Measurements from ENCODE around the gene CARS1. TPM values are rescaled to one million over a fixed set of nuclear protein-coding genes. Genes with fewer than 3 reads are reported as not detected.

The CARS1 gene
- polyA plus RNA-seq, 3 donors, result 24.7 to 81.4 (median 33.1) TPM

DNA sequence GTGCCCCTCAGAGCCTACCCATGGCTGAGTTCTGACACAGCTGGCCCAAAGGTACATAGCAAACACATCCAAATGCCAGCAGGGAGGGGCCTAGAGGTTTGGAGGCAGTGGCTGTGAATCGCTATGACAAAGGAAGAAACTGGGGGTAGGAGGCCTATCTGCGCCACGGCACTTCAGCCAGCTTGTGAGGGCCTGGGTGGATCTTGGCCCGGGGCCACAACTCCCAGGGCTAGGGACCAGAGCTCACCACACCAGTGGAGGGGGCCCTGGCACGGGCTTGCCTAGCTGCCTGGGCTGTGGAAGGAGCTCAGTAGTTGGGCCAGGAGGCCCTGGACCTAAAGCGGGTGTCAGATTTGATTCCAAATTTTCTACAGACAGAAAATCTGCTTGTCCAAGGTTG lies 55.7 kb downstream of the CARS1 start:
- WGBS, 3 donors, result 79 to 94% (median 80%) methylated on average over 5 to 6 of the region's 6 CpGs
- H3K27ac ChIP-seq (ENCODE audit: low read depth, low read length), result no peak overlapping the region

- H3K27ac ChIP-seq (ENCODE audit: low read depth, low read length), result no peak overlapping the region
- WGBS, 3 donors, result 52 to 87% (median 78%) methylated on average over 17 of the region's 17 CpGs
Observed at GRCh38 chr11:3000032-3000961, 56.9 kb downstream of the CARS1 start.

DNA sequence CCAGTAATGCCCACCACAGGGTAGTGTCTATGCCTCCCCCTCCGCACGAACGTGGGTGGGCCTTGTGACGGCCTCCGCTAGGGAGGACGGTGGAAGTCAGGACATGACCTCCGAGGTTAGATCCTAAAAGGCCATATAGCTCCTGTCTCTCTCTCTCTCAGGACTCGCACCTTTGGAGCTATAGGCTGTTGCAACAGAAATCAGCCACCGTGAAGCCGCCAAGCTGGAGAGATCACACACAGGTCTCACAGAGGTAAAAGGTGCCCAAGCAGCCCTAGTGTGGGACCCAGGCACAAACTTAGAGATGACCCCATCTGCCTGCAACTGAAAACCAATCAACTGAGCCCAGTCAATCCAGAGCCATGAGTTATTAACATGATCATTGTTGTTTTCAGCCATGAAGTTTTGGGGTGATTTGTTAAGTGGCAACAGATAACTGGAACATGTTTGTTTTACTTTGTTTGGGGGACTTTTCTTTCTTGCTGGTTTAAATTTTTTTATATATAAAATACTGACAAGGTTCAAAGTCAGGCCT lies 57.7 kb downstream of the CARS1 start:
- H3K27ac ChIP-seq (ENCODE audit: low read depth, low read length), result no peak overlapping the region
- 84 to 97% (median 97%) methylated on average over 10 of the region's 10 CpGs for WGBS, 3 donors

GRCh38 chr11:2998073-2998850 lies 59.0 kb downstream of the CARS1 start:
- 70 to 88% (median 81%) methylated on average over 6 to 7 of the region's 7 CpGs for WGBS, 3 donors
- H3K27ac ChIP-seq (ENCODE audit: low read depth, low read length), result no peak overlapping the region

DNA sequence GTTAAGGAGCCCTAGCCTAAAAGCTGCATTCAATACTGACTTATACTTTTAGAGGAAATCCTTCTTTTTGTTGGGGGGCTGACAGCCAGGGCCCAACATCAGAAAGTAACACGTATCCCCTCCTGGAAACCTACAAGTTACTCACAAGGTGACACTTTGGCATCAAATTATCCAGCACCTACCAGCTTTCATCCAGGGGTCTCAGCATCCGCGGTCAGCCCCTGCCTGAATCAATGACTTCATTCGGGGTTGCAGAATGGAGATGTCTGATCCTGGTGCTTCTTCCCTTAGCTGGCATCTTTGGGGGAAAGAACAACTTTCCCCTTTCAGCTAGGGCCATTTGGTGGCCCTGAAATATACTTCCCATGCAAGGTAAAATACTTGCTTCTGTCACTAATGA lies 59.8 kb downstream of the CARS1 start:
- H3K27ac ChIP-seq (ENCODE audit: low read depth, low read length), result no peak overlapping the region
- WGBS, 3 donors, result 87 to 90% (median 88%) methylated on average over 4 of the region's 4 CpGs

- H3K27ac ChIP-seq (ENCODE audit: low read depth, low read length), result no peak overlapping the region
- 78 to 89% (median 88%) methylated on average over 6 of the region's 6 CpGs for WGBS, 3 donors
Observed at GRCh38 chr11:2996976-2997375, 60.2 kb downstream of the CARS1 start.

DNA sequence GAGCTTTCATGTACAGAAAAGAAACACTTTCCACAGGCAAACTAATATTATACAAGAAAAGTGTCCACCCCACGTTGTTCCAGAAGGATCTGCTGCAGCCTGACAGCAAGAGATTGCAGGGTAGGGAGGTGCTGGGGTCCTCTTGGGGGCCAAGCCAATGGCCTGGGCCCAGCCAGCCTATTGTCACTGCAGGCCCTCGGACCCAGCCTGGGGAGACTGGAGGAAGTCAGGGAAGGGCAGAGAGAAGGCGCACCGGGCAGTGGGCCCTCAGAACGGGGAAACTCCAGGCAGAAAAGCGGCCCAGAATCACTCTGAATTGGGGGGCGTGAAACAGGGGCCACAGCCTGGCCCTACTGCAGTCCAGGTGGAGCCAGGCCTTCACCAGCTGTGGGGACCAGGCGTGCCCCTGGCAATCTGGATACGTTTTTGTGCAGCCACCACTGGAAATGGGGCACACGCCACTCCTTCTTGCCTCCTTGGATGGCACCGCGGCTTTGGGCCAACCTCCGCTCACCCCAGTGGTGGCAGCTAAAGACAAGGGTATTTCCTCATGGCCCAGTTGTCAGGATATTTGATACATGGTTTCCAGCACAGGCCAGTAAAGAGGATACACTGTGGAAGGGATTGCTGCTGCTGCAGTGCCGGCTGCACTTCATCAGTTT lies 61.2 kb downstream of the CARS1 start:
- 85 to 87% (median 85%) methylated on average over 14 of the region's 14 CpGs for WGBS, 3 donors
- no peak overlapping the region for H3K27ac ChIP-seq (ENCODE audit: low read depth, low read length)

DNA sequence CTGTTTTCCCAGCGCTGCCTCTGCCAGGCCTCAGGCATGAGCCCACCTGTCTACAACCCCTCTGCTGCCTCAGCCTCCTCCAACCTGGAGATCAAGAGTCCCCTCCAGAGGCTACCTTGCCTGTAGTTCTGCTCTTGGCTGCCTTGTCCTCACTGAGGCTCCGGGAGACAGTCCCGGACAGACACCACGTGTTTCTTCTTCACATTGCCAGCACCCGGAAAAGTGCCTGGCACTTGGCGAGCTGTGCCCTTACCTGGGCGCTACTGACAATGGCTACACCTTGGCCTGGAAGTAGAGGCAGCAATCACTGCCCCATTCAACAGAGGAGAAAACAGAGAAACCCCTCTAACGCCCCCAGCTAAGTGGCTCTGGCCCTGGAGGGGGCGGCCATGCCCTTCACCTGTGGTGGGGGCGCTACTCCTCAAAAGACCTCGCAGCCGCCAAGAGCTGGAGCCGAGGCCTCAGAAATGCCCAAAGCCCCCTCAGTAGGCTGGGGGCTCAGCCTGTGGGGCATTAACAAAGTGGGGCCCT lies 62.1 kb downstream of the CARS1 start:
- WGBS, 3 donors, result 77 to 86% (median 84%) methylated on average over 13 of the region's 13 CpGs
- H3K27ac ChIP-seq (ENCODE audit: low read depth, low read length), result no peak overlapping the region

DNA sequence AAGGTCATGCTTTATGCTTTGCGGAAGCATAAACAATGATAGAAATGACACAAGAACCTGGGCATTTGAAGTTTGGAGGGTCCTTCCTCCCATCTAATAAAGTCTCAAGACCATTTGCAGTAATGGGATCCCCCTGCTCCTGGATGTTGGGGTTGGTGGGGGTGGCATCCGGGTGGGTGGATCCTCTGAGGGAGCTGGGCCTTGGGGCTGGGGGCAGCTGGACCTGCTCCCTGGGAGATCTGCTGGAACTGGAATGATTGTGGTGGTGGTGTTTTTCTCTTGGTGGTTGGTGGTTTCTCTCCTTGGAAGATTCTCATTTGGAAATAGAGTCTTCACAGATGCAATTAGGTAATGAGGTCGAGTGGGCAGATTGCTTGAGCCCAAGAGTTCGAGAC lies 62.9 kb downstream of the CARS1 start:
- H3K27ac ChIP-seq (ENCODE audit: low read depth, low read length), result no peak overlapping the region
- 88 to 93% (median 91%) methylated on average over 4 of the region's 4 CpGs for WGBS, 3 donors

DNA sequence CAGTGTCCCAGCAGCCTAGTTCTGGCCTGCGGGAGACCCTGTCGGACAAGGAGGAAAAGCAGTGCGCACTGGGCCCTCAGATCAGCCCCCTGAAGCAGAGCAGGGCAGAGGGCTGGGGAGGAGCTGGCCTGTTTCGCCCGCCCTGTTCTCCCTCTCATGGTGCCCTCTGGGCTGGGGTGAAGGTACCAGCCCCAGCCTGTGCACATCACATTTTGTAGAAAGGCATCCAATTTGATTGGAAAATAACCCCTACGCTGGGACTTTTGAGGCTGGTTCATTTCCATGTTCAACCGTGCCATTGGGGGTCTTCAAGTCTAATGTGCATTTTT lies 64.3 kb downstream of the CARS1 start:
- 29 to 31% (median 31%) methylated on average over 7 of the region's 7 CpGs for WGBS, 3 donors
- H3K27ac ChIP-seq (ENCODE audit: low read depth, low read length), result no peak overlapping the region

DNA sequence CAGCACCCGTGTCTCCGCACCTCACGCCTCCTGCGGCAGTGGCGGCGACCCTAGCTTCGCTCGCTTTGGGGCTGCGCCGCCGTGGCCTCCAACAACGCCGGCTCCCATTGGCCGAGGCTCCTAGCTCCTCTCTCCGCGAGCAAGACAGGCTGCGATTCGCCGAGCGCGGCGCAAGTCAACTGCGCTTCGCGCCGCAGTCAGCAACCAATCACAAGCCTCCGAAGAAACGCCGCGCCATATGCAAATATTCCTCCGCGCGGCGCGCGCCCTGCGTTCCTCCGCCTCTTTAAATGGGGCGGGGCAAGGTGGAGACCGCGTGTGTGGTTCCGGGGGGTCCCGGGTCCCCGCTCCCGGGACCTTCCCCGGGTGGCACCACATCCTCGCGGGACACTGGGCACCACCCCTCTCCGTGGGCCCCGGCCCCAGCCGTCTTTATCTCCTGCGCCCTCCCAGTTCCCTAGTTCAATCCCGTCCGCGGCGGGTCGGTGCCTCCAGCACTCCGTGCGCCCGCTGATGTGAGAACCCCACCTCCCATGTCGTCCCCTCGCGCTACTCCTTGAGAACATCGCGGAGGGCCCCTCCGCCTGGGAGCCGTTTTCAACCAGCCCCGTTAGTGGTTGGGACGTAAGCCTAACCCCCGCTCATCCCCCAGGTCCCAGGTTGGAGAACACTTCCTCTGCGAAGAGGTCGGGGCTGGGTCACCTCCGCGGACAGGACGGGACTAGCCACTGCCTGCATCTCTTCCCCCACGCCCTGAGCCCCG lies 64.8 kb downstream of the CARS1 start, which contains the start of gene NAP1L4:
Gene NAP1L4, minus strand, starts transcription at position 96 of the 763 bp plus-strand sequence. CDS start 13,109 bp downstream, outside the sequence.
- WGBS, 3 donors, result 0 to 1% (median 0%) methylated on average over 74 to 77 of the region's 77 CpGs
- peak within 1 kb of the TSS; percentile 62 for H3K27ac ChIP-seq (ENCODE audit: low read depth, low read length)

DNA sequence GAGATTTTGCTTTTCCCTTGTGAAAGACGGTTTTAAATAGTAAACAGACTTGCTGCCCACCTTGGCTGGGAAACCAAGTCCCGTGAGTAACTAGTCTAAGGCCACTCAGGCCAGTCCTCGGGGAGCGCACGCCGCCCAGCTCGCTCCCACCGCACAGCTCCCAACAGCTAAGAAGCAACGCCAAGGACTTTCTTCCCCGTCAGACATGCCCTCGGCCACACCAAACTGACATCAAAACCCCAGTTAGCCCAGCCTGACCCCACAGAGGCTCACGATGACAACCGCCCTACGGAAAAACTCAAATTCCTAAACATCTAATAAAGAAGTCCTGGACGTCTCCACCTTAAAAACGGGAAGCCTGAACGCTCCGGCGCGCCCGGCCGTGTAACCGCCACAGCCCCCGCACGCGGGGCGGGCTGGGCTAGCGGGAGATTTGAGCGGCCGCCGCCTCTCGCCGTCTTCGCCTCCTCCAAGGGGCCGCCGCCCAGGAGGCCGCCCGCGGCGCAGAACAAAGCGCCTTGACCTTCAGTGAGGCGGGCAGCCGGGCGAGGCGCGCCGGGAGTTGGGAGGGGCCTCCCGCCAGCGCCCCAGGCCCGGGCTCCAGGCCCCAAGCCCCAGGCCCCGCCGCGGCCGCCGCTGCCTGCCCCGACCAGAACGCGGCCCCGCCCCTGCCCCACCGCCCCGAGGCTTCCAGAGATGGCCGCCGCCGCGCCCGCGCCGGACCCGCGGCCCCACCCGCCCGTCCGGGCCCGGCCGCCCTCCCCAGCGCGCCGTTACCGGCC lies 65.6 kb downstream of the CARS1 start:
- WGBS, 3 donors, result 0 to 1% (median 1%) methylated on average over 51 to 79 of the region's 79 CpGs
- peak overlapping the region; percentile 62 for H3K27ac ChIP-seq (ENCODE audit: low read depth, low read length)

GRCh38 chr11:2990617-2991451 lies 66.4 kb downstream of the CARS1 start:
- 2 to 4% (median 3%) methylated on average over 17 of the region's 17 CpGs for WGBS, 3 donors
- no peak overlapping the region for H3K27ac ChIP-seq (ENCODE audit: low read depth, low read length)

DNA sequence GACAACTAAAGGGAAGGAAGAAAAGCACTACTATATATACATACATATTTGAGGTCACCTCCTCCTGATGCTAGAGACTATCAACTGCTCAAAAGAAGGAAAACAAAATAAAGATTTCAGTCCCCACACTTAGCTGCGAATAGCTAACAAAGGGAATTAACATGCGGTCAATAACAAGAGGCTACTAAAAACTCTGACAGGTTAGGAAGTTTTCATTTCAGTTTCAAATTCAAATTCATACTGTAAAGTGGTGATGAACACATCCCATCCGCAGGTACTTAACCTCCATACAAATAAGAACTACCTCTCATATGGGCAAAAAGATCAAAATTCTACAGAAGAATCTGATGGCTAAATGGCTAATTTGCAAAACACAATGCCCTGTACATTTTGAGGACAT lies 67.7 kb downstream of the CARS1 start:
- WGBS, 3 donors, result 26 to 45% (median 42%) methylated on average over 3 of the region's 3 CpGs
- H3K27ac ChIP-seq (ENCODE audit: low read depth, low read length), result no peak overlapping the region

- H3K27ac ChIP-seq (ENCODE audit: low read depth, low read length), result no peak overlapping the region
- WGBS, 3 donors, result 13 to 26% (median 22%) methylated on average over 4 of the region's 4 CpGs
Observed at GRCh38 chr11:2989006-2989405, 68.2 kb downstream of the CARS1 start.
